Parathyroid adenoma (tissue), 2 donors: Measurements from ENCODE around the gene NCEH1.

Experiments used
- H2AFZ ChIP-seq: fragments of 300-600 bp; sonication (generic); one replicate; pipeline ENCODE4 v1.7.0; 2017; ENCODE audit warnings: antibody characterized with exemption, mild to moderate bottlenecking
- H3K27ac ChIP-seq: fragments of 300-600 bp; sonication (generic); one replicate; pipeline ENCODE4 v1.7.0; 2017
- H3K27me3 ChIP-seq: fragments of 300-600 bp; sonication (generic); one replicate; pipeline ENCODE4 v1.7.0; 2017; ENCODE audit warnings: low read length; ENCODE audit not compliant: control insufficient read depth, insufficient read depth
- H3K36me3 ChIP-seq: fragments of 300-600 bp; sonication (generic); one replicate; pipeline ENCODE4 v1.7.0; 2017; ENCODE audit warnings: low read length; ENCODE audit not compliant: control insufficient read depth, insufficient read depth
- H3K4me1 ChIP-seq: fragments of 300-600 bp; sonication (generic); one replicate; pipeline ENCODE4 v1.7.0; 2017; ENCODE audit warnings: control low read depth
- H3K4me2 ChIP-seq: fragments of 300-600 bp; sonication (generic); one replicate; pipeline ENCODE4 v1.7.0; 2017; ENCODE audit warnings: low read length
- H3K4me3 ChIP-seq: fragments of 300-600 bp; sonication (generic); one replicate; pipeline ENCODE4 v1.7.0; 2017; ENCODE audit warnings: low read depth, low read length
- H3K79me2 ChIP-seq: fragments of 300-600 bp; sonication (generic); one replicate; pipeline ENCODE4 v1.7.0; 2017; ENCODE audit warnings: control low read depth
- H3K9ac ChIP-seq: fragments of 300-600 bp; sonication (generic); one replicate; pipeline ENCODE4 v1.7.0; 2017; ENCODE audit warnings: mild to moderate bottlenecking
- H3K9me3 ChIP-seq: fragments of 300-600 bp; sonication (generic); one replicate; pipeline ENCODE4 v1.7.0; 2017; ENCODE audit warnings: low read length; ENCODE audit not compliant: control insufficient read depth
- TF ChIP-seq, protein P1 (sequence below): fragments of 300-600 bp; sonication (generic); IDR thresholded peaks from one replicate; pipeline ENCODE4 v1.7.0; 2017; ENCODE audit warnings: antibody characterized with exemption, mild to moderate bottlenecking
- donor health status: primary hyperparathyroidism.

The NCEH1 gene

DNA sequence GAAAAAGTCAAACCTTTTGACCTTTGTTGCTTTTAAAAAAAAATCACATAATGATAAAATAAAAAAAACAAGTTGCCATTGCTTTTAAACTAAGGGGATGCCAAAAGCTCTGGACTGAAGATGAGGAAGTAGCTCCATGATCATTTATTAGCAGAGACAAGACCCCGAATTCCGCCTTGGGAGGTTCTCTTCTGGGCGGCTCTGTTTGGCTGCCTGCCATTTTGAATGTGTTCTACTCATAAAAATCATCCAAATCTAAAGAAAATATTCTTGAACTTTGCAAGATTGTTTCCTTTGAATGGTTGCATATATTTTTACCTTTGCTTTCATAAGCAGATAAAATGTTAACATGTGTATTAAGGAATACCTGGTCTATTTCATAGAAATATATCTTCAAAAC is 63.8 kb downstream of the NCEH1 start:
- Histone ChIP-seq H3K9me3 (no peaks in the 10 kb centered on the region), H3K27ac (peak overlapping the region; percentile 94), H3K4me3 (peak overlapping the region; percentile 45), H3K4me1 (peaks cover 44% of the 10 kb centered on the region), H3K79me2 (peaks cover 5% of the 10 kb centered on the region), H3K36me3 (no peaks in the 10 kb centered on the region), H3K4me2 (peak overlapping the region; percentile 50), H3K27me3 (no peaks in the 10 kb centered on the region), H2AFZ (peak overlapping the region; percentile 76), H3K9ac (no peak overlapping the region)
- TF ChIP-seq, protein P1, sequence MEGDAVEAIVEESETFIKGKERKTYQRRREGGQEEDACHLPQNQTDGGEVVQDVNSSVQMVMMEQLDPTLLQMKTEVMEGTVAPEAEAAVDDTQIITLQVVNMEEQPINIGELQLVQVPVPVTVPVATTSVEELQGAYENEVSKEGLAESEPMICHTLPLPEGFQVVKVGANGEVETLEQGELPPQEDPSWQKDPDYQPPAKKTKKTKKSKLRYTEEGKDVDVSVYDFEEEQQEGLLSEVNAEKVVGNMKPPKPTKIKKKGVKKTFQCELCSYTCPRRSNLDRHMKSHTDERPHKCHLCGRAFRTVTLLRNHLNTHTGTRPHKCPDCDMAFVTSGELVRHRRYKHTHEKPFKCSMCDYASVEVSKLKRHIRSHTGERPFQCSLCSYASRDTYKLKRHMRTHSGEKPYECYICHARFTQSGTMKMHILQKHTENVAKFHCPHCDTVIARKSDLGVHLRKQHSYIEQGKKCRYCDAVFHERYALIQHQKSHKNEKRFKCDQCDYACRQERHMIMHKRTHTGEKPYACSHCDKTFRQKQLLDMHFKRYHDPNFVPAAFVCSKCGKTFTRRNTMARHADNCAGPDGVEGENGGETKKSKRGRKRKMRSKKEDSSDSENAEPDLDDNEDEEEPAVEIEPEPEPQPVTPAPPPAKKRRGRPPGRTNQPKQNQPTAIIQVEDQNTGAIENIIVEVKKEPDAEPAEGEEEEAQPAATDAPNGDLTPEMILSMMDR, result no peak

DNA sequence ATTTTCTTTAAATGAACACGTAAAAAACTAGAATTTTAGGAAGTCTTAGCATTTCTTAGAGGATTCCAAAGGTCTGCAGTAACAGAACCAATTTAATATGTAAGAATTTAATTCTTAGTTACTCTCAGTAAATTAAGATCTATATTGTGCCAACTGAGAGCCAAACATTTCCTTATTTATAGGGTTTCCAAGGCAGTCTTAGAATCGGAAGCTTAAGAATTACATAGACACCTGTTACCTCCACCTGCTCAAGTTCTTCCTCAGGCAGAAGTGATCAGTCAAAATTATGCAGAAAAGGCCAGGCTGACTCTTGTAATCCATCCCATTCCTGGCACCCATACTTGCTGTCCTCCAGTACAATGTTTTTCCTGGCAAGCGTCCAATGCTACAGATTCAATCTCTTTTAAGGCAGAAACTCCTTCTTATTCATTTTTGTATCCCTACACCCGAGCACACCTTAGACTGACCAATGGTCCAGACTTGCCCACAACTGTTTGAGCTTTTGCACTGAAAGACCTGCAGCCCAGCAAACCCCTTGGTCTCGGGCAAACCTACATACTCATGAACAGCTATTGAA is 64.3 kb downstream of the NCEH1 start:
- Histone ChIP-seq H3K4me2 (peak overlapping the region; percentile 50), H2AFZ (no peak overlapping the region), H3K79me2 (no peaks in the 10 kb centered on the region), H3K27ac (peak overlapping the region; percentile 94), H3K4me3 (peak overlapping the region; percentile 45), H3K4me1 (peaks cover 38% of the 10 kb centered on the region), H3K27me3 (no peaks in the 10 kb centered on the region), H3K36me3 (no peaks in the 10 kb centered on the region), H3K9me3 (no peaks in the 10 kb centered on the region), H3K9ac (no peak overlapping the region)
- TF ChIP-seq, protein P1, result no peak

DNA sequence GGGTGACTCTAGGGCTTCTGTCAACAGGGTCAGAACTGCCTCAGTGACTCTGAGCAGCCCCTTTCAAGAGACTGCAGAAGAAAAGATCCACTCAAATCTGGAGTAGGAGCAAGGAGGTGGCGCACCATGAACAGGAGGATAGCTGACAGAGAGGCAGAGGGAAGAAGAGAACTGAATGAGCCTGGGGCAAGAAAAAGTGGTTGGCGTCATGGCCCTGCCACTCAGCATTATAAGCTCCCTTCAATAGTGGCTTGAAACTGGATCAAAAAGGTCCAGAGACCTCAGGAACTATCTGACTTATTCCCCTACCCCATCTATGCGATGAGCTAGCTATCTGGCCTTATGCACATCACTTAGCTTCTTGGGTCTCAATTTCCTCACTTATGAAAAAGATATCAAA is 66.6 kb downstream of the NCEH1 start:
- Histone ChIP-seq H3K4me3 (no peak overlapping the region), H3K4me1 (peaks cover 35% of the 10 kb centered on the region), H3K9ac (no peak overlapping the region), H3K9me3 (no peaks in the 10 kb centered on the region), H3K36me3 (no peaks in the 10 kb centered on the region), H3K27ac (peak overlapping the region; percentile 58), H2AFZ (no peak overlapping the region), H3K4me2 (no peak overlapping the region), H3K27me3 (no peaks in the 10 kb centered on the region), H3K79me2 (no peaks in the 10 kb centered on the region)
- TF ChIP-seq, protein P1, result no peak

DNA sequence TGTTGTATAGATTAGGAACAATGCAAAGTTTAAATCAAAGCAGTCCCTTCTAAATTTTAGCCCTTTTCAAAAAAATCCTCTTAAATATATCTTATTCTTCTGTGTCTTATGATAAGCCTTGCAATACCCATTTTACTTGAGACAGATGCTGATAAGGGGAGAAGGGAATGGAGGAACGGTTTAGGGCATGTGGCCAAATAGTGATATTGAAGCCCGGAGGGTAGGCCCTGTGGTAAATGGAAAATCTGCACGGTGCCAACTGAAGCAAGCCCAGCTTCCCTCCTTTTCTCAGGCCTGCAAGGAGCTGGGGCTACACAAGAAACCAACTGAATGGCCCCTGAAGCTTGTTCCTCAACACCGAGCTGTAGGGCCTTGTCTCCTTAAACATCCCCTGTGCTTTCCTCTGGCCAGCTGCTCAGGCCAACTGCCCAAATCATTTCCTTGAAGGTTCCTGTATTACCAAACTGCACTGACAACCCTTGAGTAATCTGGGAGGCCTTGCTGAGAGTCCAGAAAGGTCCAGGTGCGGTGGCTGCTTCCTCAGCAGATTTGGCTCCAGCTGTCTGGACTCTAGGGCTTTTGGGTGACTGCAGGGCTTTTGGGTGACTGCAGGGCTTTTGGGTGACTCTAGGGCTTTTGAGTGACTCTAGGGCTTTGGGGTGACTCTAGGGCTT is 67.2 kb downstream of the NCEH1 start:
- no peak overlapping the region for H3K4me3 ChIP-seq
- no peaks in the 10 kb centered on the region for H3K9me3 ChIP-seq
- no peaks in the 10 kb centered on the region for H3K36me3 ChIP-seq
- H3K4me1 ChIP-seq, result peaks cover 32% of the 10 kb centered on the region
- H3K27me3 ChIP-seq, result no peaks in the 10 kb centered on the region
- no peaks in the 10 kb centered on the region for H3K79me2 ChIP-seq
- no peak overlapping the region for H3K9ac ChIP-seq
- H2AFZ ChIP-seq, result peak overlapping the region; percentile 22
- H3K27ac ChIP-seq, result peak overlapping the region; percentile 58
- TF ChIP-seq, protein P1, result no peak
- no peak overlapping the region for H3K4me2 ChIP-seq

DNA sequence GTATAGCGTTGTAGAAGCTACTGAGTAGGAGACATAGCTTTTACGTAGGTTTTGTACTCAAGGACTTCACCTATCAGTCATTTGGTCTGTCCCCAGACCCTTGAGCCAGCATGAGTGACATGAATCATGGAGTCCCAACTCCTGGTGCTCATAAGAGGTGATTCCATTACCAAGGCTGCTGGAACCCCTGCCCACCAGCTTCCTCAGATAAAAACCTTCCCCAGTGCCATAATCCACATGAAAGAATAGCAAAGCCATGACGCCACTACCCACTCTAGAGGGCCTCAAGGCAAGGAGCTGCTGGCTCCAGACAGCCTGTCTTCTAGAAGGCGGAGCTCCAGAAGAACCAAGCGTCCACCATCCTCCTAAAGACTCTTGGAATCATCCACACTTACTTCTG is 69.6 kb downstream of the NCEH1 start:
- Histone ChIP-seq H3K9ac (no peak overlapping the region), H3K79me2 (no peaks in the 10 kb centered on the region), H3K27me3 (no peaks in the 10 kb centered on the region), H3K36me3 (no peaks in the 10 kb centered on the region), H3K27ac (no peak overlapping the region), H2AFZ (no peak overlapping the region), H3K4me3 (no peak overlapping the region), H3K9me3 (no peaks in the 10 kb centered on the region), H3K4me1 (peaks cover 9% of the 10 kb centered on the region), H3K4me2 (no peak overlapping the region)
- TF ChIP-seq, protein P1, result no peak
